Hepatocyte (in vitro differentiated cells): ENCODE results near the gene PRDM12. TPM values are rescaled to one million over a fixed set of nuclear protein-coding genes. Genes with fewer than 3 reads are reported as not detected.

Experiments used
- DNase-seq: peaks from one replicate; pipeline ENCODE4 v3.0.0-alpha.2; 2016; ENCODE audit warnings: low spot score
- H2AFZ ChIP-seq: fragments of 200-600 bp; sonication (generic); 2 replicates; pipeline ENCODE4 v1.6.0; 2016; ENCODE audit warnings: antibody characterized with exemption, mild to moderate bottlenecking
- H3K27ac ChIP-seq: fragments of 200-600 bp; sonication (generic); 2 replicates; pipeline ENCODE4 v1.5.1; 2016; ENCODE audit warnings: mild to moderate bottlenecking
- H3K27me3 ChIP-seq: fragments of 200-600 bp; sonication (generic); 2 replicates; pipeline ENCODE4 v1.6.1; 2016
- H3K36me3 ChIP-seq: fragments of 200-600 bp; sonication (generic); replicated peaks from 2 replicates; pipeline ENCODE4 v1.5.1; 2016; ENCODE audit warnings: low read depth; ENCODE audit not compliant: insufficient read depth
- H3K4me1 ChIP-seq: fragments of 200-600 bp; sonication (generic); 2 replicates; pipeline ENCODE4 v1.5.1; 2016; ENCODE audit warnings: mild to moderate bottlenecking, moderate library complexity; ENCODE audit not compliant: insufficient read depth
- H3K4me2 ChIP-seq: fragments of 200-600 bp; sonication (generic); 2 replicates; pipeline ENCODE4 v1.6.0; 2016
- H3K4me3 ChIP-seq: fragments of 200-600 bp; sonication (generic); 2 replicates; pipeline ENCODE4 v1.5.1; 2016; ENCODE audit warnings: mild to moderate bottlenecking
- H3K79me2 ChIP-seq: fragments of 200-600 bp; sonication (generic); 2 replicates; pipeline ENCODE4 v1.6.0; 2017; ENCODE audit warnings: mild to moderate bottlenecking
- H3K9me2 ChIP-seq: fragments of 200-600 bp; sonication (generic); replicated peaks from 2 replicates; pipeline ENCODE4 v1.6.0; 2017; ENCODE audit warnings: mild to moderate bottlenecking; ENCODE audit not compliant: insufficient read depth
- H3K9me3 ChIP-seq: fragments of 200-600 bp; sonication (generic); 2 replicates; pipeline ENCODE4 v1.5.1; 2016; ENCODE audit warnings: low read depth, mild to moderate bottlenecking
- H4K20me1 ChIP-seq: fragments of 200-600 bp; sonication (generic); 2 replicates; pipeline ENCODE4 v1.6.0; 2016; ENCODE audit warnings: mild to moderate bottlenecking; ENCODE audit not compliant: insufficient read depth, poor library complexity, severe bottlenecking
- CTCF ChIP-seq: fragments of 200-600 bp; sonication (generic); IDR thresholded peaks from 2 replicates; pipeline ENCODE4 v1.5.1; 2016; ENCODE audit warnings: antibody characterized with exemption, mild to moderate bottlenecking; ENCODE audit not compliant: poor library complexity
- EZH2 ChIP-seq: fragments of 200-600 bp; sonication (generic); IDR thresholded peaks from 2 replicates; pipeline ENCODE4 v1.6.1; 2016; ENCODE audit warnings: antibody characterized with exemption, mild to moderate bottlenecking, borderline replicate concordance
- EZH2phosphoT487 ChIP-seq: fragments of 200-600 bp; sonication (generic); IDR thresholded peaks from one replicate; pipeline ENCODE4 v1.6.1; 2018; ENCODE audit warnings: antibody characterized with exemption, mild to moderate bottlenecking, low read depth, moderate library complexity; ENCODE audit not compliant: unreplicated experiment, severe bottlenecking
- WGBS: methylation state at CpG from one replicate; pipeline ENCODE4 v1.1.6; 2016; ENCODE audit warnings: low lambda C conversion rate; ENCODE audit errors: missing lambda C conversion rate; 5-methylcytosine and 5-hydroxymethylcytosine counted together
- polyA plus RNA-seq: library from polyadenylated mRNA; unstranded; fragments of >200 nt; fragmentation: Nextera tagmentation; extraction: Ambion mirVana; gene quantifications from 2 replicates; pipeline ENCODE4 v1.2.1, GENCODE V29; 2016
- total RNA-seq: library from RNA; depleted of rRNA; stranded (reverse); fragments of >200 nt; gene quantifications from 2 replicates; pipeline ENCODE4 v1.2.3, GENCODE V29; 2014

The PRDM12 gene
- total and polyA plus RNA-seq, 2 experiments from 2014 or later = not detected

GRCh38 chr9:130642926-130643325 lies 21.5 kb upstream of the PRDM12 start:
- Histone ChIP-seq H4K20me1 (no peaks in the 10 kb centered on the region), H3K4me3 (no peak overlapping the region), H3K4me2 (no peak overlapping the region), H3K27ac (no peak overlapping the region), H2AFZ (no peak overlapping the region), H3K27me3 (no peaks in the 10 kb centered on the region), H3K36me3 (no peaks in the 10 kb centered on the region), H3K79me2 (no peaks in the 10 kb centered on the region), H3K9me3 (no peaks in the 10 kb centered on the region), H3K4me1 (no peaks in the 10 kb centered on the region), H3K9me2 (no peaks in the 10 kb centered on the region)
- no peak for DNase-seq
- TF ChIP-seq EZH2phosphoT487 (no peak), CTCF (no peak), EZH2 (no peak)
- 78% methylated on average over 8 of the region's 8 CpGs for WGBS

- 88% methylated on average over 15 of the region's 15 CpGs for WGBS
- Histone ChIP-seq H3K27me3 (peaks cover 37% of the 10 kb centered on the region), H3K36me3 (no peaks in the 10 kb centered on the region), H3K4me2 (no peak overlapping the region), H2AFZ (no peak overlapping the region), H3K4me1 (no peaks in the 10 kb centered on the region), H3K9me3 (no peaks in the 10 kb centered on the region), H4K20me1 (no peaks in the 10 kb centered on the region), H3K4me3 (no peak overlapping the region), H3K9me2 (no peaks in the 10 kb centered on the region), H3K27ac (no peak overlapping the region), H3K79me2 (no peaks in the 10 kb centered on the region)
- no peak for DNase-seq
- TF ChIP-seq EZH2phosphoT487 (no peak), CTCF (no peak), EZH2 (no peak)
Observed at GRCh38 chr9:130651221-130651620, 13.2 kb upstream of the PRDM12 start.

- Histone ChIP-seq H3K36me3 (no peaks in the 10 kb centered on the region), H3K79me2 (no peaks in the 10 kb centered on the region), H3K27ac (no peak overlapping the region), H3K9me2 (no peaks in the 10 kb centered on the region), H3K4me2 (no peak overlapping the region), H3K27me3 (peaks cover 42% of the 10 kb centered on the region), H2AFZ (no peak overlapping the region), H3K4me1 (no peaks in the 10 kb centered on the region), H3K9me3 (no peaks in the 10 kb centered on the region), H4K20me1 (no peaks in the 10 kb centered on the region), H3K4me3 (no peak overlapping the region)
- WGBS = 96% methylated on average over 18 of the region's 18 CpGs
- DNase-seq = no peak
- TF ChIP-seq CTCF (no peak), EZH2 (no peak), EZH2phosphoT487 (no peak)
Observed at GRCh38 chr9:130651752-130652151, 12.6 kb upstream of the PRDM12 start.

GRCh38 chr9:130654879-130655278 lies 9.5 kb upstream of the PRDM12 start:
- Histone ChIP-seq H2AFZ (no peak overlapping the region), H3K79me2 (no peaks in the 10 kb centered on the region), H4K20me1 (no peaks in the 10 kb centered on the region), H3K4me2 (no peak overlapping the region), H3K9me2 (no peaks in the 10 kb centered on the region), H3K27me3 (peaks cover 69% of the 10 kb centered on the region), H3K4me1 (no peaks in the 10 kb centered on the region), H3K36me3 (no peaks in the 10 kb centered on the region), H3K27ac (no peak overlapping the region), H3K9me3 (no peaks in the 10 kb centered on the region), H3K4me3 (no peak overlapping the region)
- WGBS = 87% methylated on average over 6 of the region's 6 CpGs
- no peak for DNase-seq
- no peak for TF ChIP-seq EZH2
- TF ChIP-seq EZH2phosphoT487 = no peak
- TF ChIP-seq CTCF = no peak
